HL-60 (cell line): ENCODE data around the gene SENP7.

Experiments
- DNase-seq, 2 experiments: peaks; one replicate each; pipeline ENCODE4 v3.0.0-alpha.2; 2010 to 2020; ENCODE audit warnings: low read depth in 1 of 2, low spot score in 1 of 2
- H3K27ac ChIP-seq: fragments of 250-450 bp; sonication (Bioruptor Pico); replicated peaks from 2 replicates; pipeline ENCODE4 v1.5.1; 2020; ENCODE audit warnings: mild to moderate bottlenecking, moderate library complexity
- H3K27me3 ChIP-seq: fragments of 250-450 bp; sonication (Bioruptor Pico); 2 replicates; pipeline ENCODE4 v1.5.1; 2021; ENCODE audit warnings: mild to moderate bottlenecking, moderate library complexity; ENCODE audit not compliant: insufficient read depth, poor library complexity, severe bottlenecking
- H3K4me3 ChIP-seq: replicated peaks from 2 replicates; pipeline ENCODE4 v1.5.1; 2011; ENCODE audit warnings: mild to moderate bottlenecking, control low read depth, low read length; ENCODE audit not compliant: insufficient read depth
- CTCF ChIP-seq: IDR thresholded peaks from one replicate; pipeline ENCODE4 v1.5.1; 2011; ENCODE audit warnings: low read length, control low read depth, inconsistent platforms; ENCODE audit not compliant: insufficient read depth
- GABPA ChIP-seq: IDR thresholded peaks from 2 replicates; pipeline ENCODE4 v1.6.1; 2012; ENCODE audit warnings: low read depth
- POLR2AphosphoS5 ChIP-seq: IDR thresholded peaks from 2 replicates; pipeline ENCODE4 v1.6.1; 2012; ENCODE audit warnings: low read depth
- REST ChIP-seq: IDR thresholded peaks from 2 replicates; pipeline ENCODE4 v1.6.1; 2012; ENCODE audit warnings: low read depth; ENCODE audit not compliant: insufficient replicate concordance
- SPI1 ChIP-seq: IDR thresholded peaks from 2 replicates; pipeline ENCODE4 v1.6.1; 2012; ENCODE audit warnings: low read depth, mild to moderate bottlenecking, borderline replicate concordance

SENP7 gene

GRCh38 chr3:101519685-101520365 lies 6.8 kb upstream of the SENP7 start:
- no peak for TF ChIP-seq REST
- no peak for TF ChIP-seq POLR2AphosphoS5
- DNase-seq = no peak
- Histone ChIP-seq H3K27ac (no peak overlapping the region), H3K27me3 (no peaks in the 10 kb centered on the region), H3K4me3 (no peak overlapping the region)

GRCh38 chr3:101518421-101518871 lies 5.4 kb upstream of the SENP7 start:
- no peak for TF ChIP-seq POLR2AphosphoS5
- no peak for TF ChIP-seq GABPA
- no peak for TF ChIP-seq CTCF
- no peak for TF ChIP-seq REST
- TF ChIP-seq SPI1 = no peak
- DNase-seq = no peak
- H3K27me3 ChIP-seq = no peaks in the 10 kb centered on the region
- H3K27ac ChIP-seq = no peak overlapping the region
- H3K4me3 ChIP-seq = no peak overlapping the region

- peak overlapping the region; percentile 66 for H3K4me3 ChIP-seq
- no peaks in the 10 kb centered on the region for H3K27me3 ChIP-seq
- no peak for DNase-seq
- TF ChIP-seq REST (peak; percentile 49), SPI1 (peak; percentile 86), GABPA (no peak), POLR2AphosphoS5 (no peak), CTCF (no peak)
- peak overlapping the region; percentile 86 for H3K27ac ChIP-seq
These were observed 491 bp upstream of the SENP7 start for GRCh38 chr3:101513419-101513986.
